HL-60 (cell line): ENCODE data around the gene KIF2C.
A peak's percentile ranks its signal among the peaks of the same experiment; 100 is the strongest.

ENCODE experiments used
- CTCF ChIP-seq: IDR thresholded peaks from one replicate; pipeline ENCODE4 v1.5.1; 2011; ENCODE audit warnings: low read length, control low read depth, inconsistent platforms; ENCODE audit not compliant: insufficient read depth
- POLR2AphosphoS5 ChIP-seq: IDR thresholded peaks from 2 replicates; pipeline ENCODE4 v1.6.1; 2012; ENCODE audit warnings: low read depth
- REST ChIP-seq: IDR thresholded peaks from 2 replicates; pipeline ENCODE4 v1.6.1; 2012; ENCODE audit warnings: low read depth; ENCODE audit not compliant: insufficient replicate concordance
- SPI1 ChIP-seq: IDR thresholded peaks from 2 replicates; pipeline ENCODE4 v1.6.1; 2012; ENCODE audit warnings: low read depth, mild to moderate bottlenecking, borderline replicate concordance

GRCh38 chr1:44730741-44731512 lies 8.7 kb upstream of the KIF2C start, which contains the start of gene RNU5D-1:
- TF ChIP-seq CTCF (peak; percentile 73), POLR2AphosphoS5 (peak; percentile 99), REST (peak; percentile 10), SPI1 (peak; percentile 29; the same call in 1 of the 2 replicates)
